IMR-90 (cell line): ENCODE measurements around the gene PLXNC1.

Source experiments
- MAFK ChIP-seq: IDR thresholded peaks from 2 replicates; pipeline ENCODE4 v1.6.1; 2012; ENCODE audit warnings: low read depth, low read length, improper control_type of control experiment
- MXI1 ChIP-seq: IDR thresholded peaks from 2 replicates; pipeline ENCODE4 v1.6.1; 2012; ENCODE audit warnings: low read depth, mild to moderate bottlenecking, low read length, moderate library complexity, borderline replicate concordance
- POLR2A ChIP-seq: IDR thresholded peaks from 2 replicates; pipeline ENCODE4 v1.6.1; 2012; ENCODE audit warnings: mild to moderate bottlenecking, low read depth, low read length
- RAD21 ChIP-seq: IDR thresholded peaks from 2 replicates; pipeline ENCODE4 v1.6.1; 2012; ENCODE audit warnings: low read length, improper control_type of control experiment
- TF ChIP-seq, protein P1 (sequence below): conservative IDR thresholded peaks from 2 replicates; pipeline ENCODE4 v1.5.1; 2012; ENCODE audit warnings: mild to moderate bottlenecking, low read depth, low read length, improper control_type of control experiment
- TF ChIP-seq, protein P2 (sequence below): fragments of 150-350 bp; IDR thresholded peaks from 2 replicates; pipeline ENCODE4 v1.6.1; 2017; ENCODE audit warnings: mild to moderate bottlenecking, antibody characterized with exemption, low read length, low read depth
- TF ChIP-seq, protein P3 (sequence below): fragments of 150-350 bp; IDR thresholded peaks from 2 replicates; pipeline ENCODE4 v1.6.1; 2016; ENCODE audit warnings: low read depth, mild to moderate bottlenecking, low read length, moderate library complexity, borderline replicate concordance

DNA sequence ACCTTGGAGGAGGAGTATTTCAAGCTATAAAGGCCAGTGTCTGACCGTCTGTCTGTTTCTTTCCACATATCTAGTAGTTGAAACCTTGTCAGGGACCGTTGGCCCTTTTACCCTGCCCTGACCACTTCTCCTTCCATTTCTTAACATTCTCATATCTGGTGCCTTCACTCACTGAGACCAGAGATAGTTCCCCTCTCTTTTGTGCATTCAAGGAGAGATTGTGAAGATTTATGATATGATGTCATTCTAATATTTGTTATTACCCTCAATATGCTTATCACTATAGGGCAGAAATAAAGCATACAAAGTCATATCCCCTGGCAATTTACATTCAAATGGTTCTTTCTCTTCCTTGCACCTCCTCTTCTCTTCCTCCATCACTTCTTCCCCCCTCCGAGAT, 83.3 kb downstream of the PLXNC1 start:
- TF ChIP-seq, protein P1, sequence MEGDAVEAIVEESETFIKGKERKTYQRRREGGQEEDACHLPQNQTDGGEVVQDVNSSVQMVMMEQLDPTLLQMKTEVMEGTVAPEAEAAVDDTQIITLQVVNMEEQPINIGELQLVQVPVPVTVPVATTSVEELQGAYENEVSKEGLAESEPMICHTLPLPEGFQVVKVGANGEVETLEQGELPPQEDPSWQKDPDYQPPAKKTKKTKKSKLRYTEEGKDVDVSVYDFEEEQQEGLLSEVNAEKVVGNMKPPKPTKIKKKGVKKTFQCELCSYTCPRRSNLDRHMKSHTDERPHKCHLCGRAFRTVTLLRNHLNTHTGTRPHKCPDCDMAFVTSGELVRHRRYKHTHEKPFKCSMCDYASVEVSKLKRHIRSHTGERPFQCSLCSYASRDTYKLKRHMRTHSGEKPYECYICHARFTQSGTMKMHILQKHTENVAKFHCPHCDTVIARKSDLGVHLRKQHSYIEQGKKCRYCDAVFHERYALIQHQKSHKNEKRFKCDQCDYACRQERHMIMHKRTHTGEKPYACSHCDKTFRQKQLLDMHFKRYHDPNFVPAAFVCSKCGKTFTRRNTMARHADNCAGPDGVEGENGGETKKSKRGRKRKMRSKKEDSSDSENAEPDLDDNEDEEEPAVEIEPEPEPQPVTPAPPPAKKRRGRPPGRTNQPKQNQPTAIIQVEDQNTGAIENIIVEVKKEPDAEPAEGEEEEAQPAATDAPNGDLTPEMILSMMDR, result no peak
- TF ChIP-seq, protein P2, sequence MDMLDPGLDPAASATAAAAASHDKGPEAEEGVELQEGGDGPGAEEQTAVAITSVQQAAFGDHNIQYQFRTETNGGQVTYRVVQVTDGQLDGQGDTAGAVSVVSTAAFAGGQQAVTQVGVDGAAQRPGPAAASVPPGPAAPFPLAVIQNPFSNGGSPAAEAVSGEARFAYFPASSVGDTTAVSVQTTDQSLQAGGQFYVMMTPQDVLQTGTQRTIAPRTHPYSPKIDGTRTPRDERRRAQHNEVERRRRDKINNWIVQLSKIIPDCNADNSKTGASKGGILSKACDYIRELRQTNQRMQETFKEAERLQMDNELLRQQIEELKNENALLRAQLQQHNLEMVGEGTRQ, result no peak
- no peak for TF ChIP-seq RAD21
- TF ChIP-seq POLR2A, result no peak
- TF ChIP-seq, protein P3, sequence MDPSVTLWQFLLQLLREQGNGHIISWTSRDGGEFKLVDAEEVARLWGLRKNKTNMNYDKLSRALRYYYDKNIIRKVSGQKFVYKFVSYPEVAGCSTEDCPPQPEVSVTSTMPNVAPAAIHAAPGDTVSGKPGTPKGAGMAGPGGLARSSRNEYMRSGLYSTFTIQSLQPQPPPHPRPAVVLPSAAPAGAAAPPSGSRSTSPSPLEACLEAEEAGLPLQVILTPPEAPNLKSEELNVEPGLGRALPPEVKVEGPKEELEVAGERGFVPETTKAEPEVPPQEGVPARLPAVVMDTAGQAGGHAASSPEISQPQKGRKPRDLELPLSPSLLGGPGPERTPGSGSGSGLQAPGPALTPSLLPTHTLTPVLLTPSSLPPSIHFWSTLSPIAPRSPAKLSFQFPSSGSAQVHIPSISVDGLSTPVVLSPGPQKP, result no peak
- no peak for TF ChIP-seq MAFK
- no peak for TF ChIP-seq MXI1
